ENCODE data around the gene RPS6KC1. TPM values are rescaled to one million over a fixed set of nuclear protein-coding genes. Genes with fewer than 3 reads are reported as not detected.

The RPS6KC1 gene
- total and polyA plus RNA-seq, 2 of the 4 experiments (the other 2 are of a cell fraction): 7.9 to 23.7 TPM

- Histone ChIP-seq H3K27ac (ENCODE audit: insufficient read depth, low read length) (no peak overlapping the region), H4K8ac (ENCODE audit: low read depth in 2 of 2, low read length in 2 of 2) (no peak overlapping the region), H3K79me1 (ENCODE audit: low read depth in 1 of 2, low read length in 2 of 2) (peaks cover 2 to 5% of the 10 kb centered on the region in 2 experiments), H4K20me1 (ENCODE audit: insufficient read depth, low read length) (no peaks in the 10 kb centered on the region), H3K56ac (ENCODE audit: extremely low read depth, insufficient read depth, low read length) (no peak overlapping the region), H2BK5ac (ENCODE audit: low read depth, low read length, poor library complexity, severe bottlenecking) (no peak overlapping the region), H2AFZ (replicated peaks; ENCODE audit: low read length, poor library complexity) (no peak overlapping the region), H3K23ac (ENCODE audit: low read depth, low read length) (no peak overlapping the region), H3K9me3 (ENCODE audit: control insufficient read depth, insufficient read depth, low read length) (no peaks in the 10 kb centered on the region), H2BK120ac (ENCODE audit: low read depth, low read length) (no peak overlapping the region), H3K4me3 (ENCODE audit: insufficient read depth, low read depth, low read length) (no peak overlapping the region), H3K27me3 (ENCODE audit: control insufficient read depth, insufficient read depth, low read length) (no peaks in the 10 kb centered on the region), H3K4me1 (ENCODE audit: control insufficient read depth, insufficient read depth, low read length) (no peaks in the 10 kb centered on the region), H2AK9ac (replicated peaks; ENCODE audit: low read depth, low read length, poor library complexity) (no peak overlapping the region), H3K36me3 (ENCODE audit: control insufficient read depth, insufficient read depth, low read length) (no peaks in the 10 kb centered on the region), H3K9me1 (ENCODE audit: insufficient read depth, low read length) (no peaks in the 10 kb centered on the region), H3K14ac (replicated peaks; ENCODE audit: low read depth, low read length) (no peak overlapping the region), H3K4ac (ENCODE audit: low read depth, low read length) (no peak overlapping the region), H2BK20ac (ENCODE audit: low read depth, low read length) (no peak overlapping the region), H2BK15ac (ENCODE audit: low read depth, low read length) (no peak overlapping the region), H3K18ac (ENCODE audit: low read depth, low read length) (no peak overlapping the region), H4K5ac (ENCODE audit: low read depth, low read length) (no peak overlapping the region), H3K9ac (ENCODE audit: low read depth, low read length) (no peak overlapping the region), H2AK5ac (ENCODE audit: low read depth, low read length) (no peak overlapping the region), H4K91ac (ENCODE audit: insufficient read depth, low read depth, low read length) (no peak overlapping the region), H3K4me2 (ENCODE audit: low read depth, low read length) (no peak overlapping the region)
- ATAC-seq (ENCODE audit: low read depth): no peak
- ChIA-PET POLR2A (ENCODE audit: unreplicated experiment) (interaction anchor here (0.6 kb wide), 1 partner anchor 8 kb away, joined by 3 read pairs; no protein-coding TSS in a partner anchor), CTCF (no interaction called here)
- WGBS, 2 experiments (ENCODE audit: extremely low coverage in 2 of 2, insufficient read length in 1 of 2): no CpG with 5 or more reads among the region's 2 CpGs
- no peak for DNase-seq
- no peak for TF ChIP-seq BHLHE40 (IDR thresholded peaks at IDR 0.05; ENCODE audit: low read depth, low read length)
- no peak for TF ChIP-seq USF2 (IDR thresholded peaks at IDR 0.05; ENCODE audit: low read depth, low read length)
- TF ChIP-seq CHD1 (IDR thresholded peaks at IDR 0.05; ENCODE audit: low read depth, low read length): no peak
- TF ChIP-seq NFE2L2 (IDR thresholded peaks at IDR 0.05; ENCODE audit: low read depth, low read length): no peak
- TF ChIP-seq SMC3 (IDR thresholded peaks at IDR 0.05; ENCODE audit: low read depth, low read length): no peak
- no peak for TF ChIP-seq ELK1 (IDR thresholded peaks at IDR 0.05; ENCODE audit: borderline replicate concordance, low read depth, low read length)
- no peak for TF ChIP-seq CTCF (conservative IDR thresholded peaks at IDR 0.05; ENCODE audit: low read depth, low read length)
- TF ChIP-seq MXI1 (IDR thresholded peaks at IDR 0.05; ENCODE audit: borderline replicate concordance, low read depth, low read length): no peak
- TF ChIP-seq FOS (IDR thresholded peaks at IDR 0.05; ENCODE audit: low read depth, low read length): no peak
- TF ChIP-seq MAZ (IDR thresholded peaks at IDR 0.05; ENCODE audit: borderline replicate concordance, low read depth, low read length): no peak
- no peak for TF ChIP-seq RFX5 (IDR thresholded peaks at IDR 0.05; ENCODE audit: low read depth, low read length)
- no peak for TF ChIP-seq CEBPB (IDR thresholded peaks at IDR 0.05; ENCODE audit: low read depth, low read length)
- in situ Hi-C loops (cut with MboI; ENCODE audit: low sequenced_read_pairs): no loop called here
- no TSS peak for BruUV-seq (replicated peaks)
- intact Hi-C loops (cut with micrococcal nuclease): no loop called here
- dilution Hi-C loops (cut with HindIII; ENCODE audit: low sequenced_read_pairs, unreplicated experiment): no loop called here
Measured at GRCh38 chr1:213148905-213149304, 97.9 kb downstream of the RPS6KC1 start.
